Measurements from ENCODE around the gene NACC2.

GRCh38 chr9:136115641-136116359, 20.7 kb upstream of the NACC2 start:
- TF ChIP-seq, protein P1, sequence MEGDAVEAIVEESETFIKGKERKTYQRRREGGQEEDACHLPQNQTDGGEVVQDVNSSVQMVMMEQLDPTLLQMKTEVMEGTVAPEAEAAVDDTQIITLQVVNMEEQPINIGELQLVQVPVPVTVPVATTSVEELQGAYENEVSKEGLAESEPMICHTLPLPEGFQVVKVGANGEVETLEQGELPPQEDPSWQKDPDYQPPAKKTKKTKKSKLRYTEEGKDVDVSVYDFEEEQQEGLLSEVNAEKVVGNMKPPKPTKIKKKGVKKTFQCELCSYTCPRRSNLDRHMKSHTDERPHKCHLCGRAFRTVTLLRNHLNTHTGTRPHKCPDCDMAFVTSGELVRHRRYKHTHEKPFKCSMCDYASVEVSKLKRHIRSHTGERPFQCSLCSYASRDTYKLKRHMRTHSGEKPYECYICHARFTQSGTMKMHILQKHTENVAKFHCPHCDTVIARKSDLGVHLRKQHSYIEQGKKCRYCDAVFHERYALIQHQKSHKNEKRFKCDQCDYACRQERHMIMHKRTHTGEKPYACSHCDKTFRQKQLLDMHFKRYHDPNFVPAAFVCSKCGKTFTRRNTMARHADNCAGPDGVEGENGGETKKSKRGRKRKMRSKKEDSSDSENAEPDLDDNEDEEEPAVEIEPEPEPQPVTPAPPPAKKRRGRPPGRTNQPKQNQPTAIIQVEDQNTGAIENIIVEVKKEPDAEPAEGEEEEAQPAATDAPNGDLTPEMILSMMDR (conservative IDR thresholded peaks at IDR 0.05; ENCODE audit: low read depth in 2 of 2), result no peak
- TF ChIP-seq REST (IDR thresholded peaks at IDR 0.05; ENCODE audit: unreplicated experiment), result no peak
- no peak for TF ChIP-seq POLR2AphosphoS5 (IDR thresholded peaks at IDR 0.05; ENCODE audit: low read depth)
- no peak for TF ChIP-seq JUNB (IDR thresholded peaks at IDR 0.05; ENCODE audit: unreplicated experiment)
- no peak for TF ChIP-seq CREB1 (CRISPR knock-in tag; IDR thresholded peaks at IDR 0.05; ENCODE audit: low read depth)
- no peak for TF ChIP-seq EZH2 (IDR thresholded peaks at IDR 0.05; ENCODE audit: low read depth, unreplicated experiment)
- TF ChIP-seq EZH2phosphoT487 (IDR thresholded peaks at IDR 0.05; ENCODE audit: unreplicated experiment), result no peak
- TF ChIP-seq NANOG (IDR thresholded peaks at IDR 0.05; ENCODE audit: borderline replicate concordance), result no peak
- no peak for TF ChIP-seq ZNF114 (CRISPR knock-in tag; IDR thresholded peaks at IDR 0.05)
